H1 (cell line): Measurements from ENCODE around the gene NXF3. TPM values are rescaled to one million over a fixed set of nuclear protein-coding genes. Genes with fewer than 3 reads are reported as not detected.

Source experiments
- CTCF ChIA-PET: fragments of 300-600 bp; sonication (Branson Sonifier 250); formaldehyde crosslinking; loops from one replicate; lab custom pipeline; 2021; ENCODE audit not compliant: partially characterized antibody; lab: Charles Lee
- POLR2A ChIA-PET: fragments of 300-600 bp; sonication (Branson Sonifier 250); formaldehyde crosslinking; loops from one replicate; lab custom pipeline; 2021; ENCODE audit warnings: inconsistent platforms; ENCODE audit not compliant: partially characterized antibody; lab: Charles Lee
- DNase-seq, 2 experiments: peaks; one replicate each; pipeline versions ENCODE4 v3.0.0 to v3.0.0-alpha.2; 2010 to 2022; ENCODE audit warnings: low spot score in 2 of 2, low read depth in 1 of 2, mixed read lengths in 1 of 2
- FAIRE-seq: peaks from 2 replicates; lab custom pipeline; 2011; peaks lifted over from hg19 to GRCh38; lab: Jason Lieb, UNC
- H2AFZ ChIP-seq: 2 replicates; pipeline ENCODE4 v1.8.1; 2012; ENCODE audit warnings: low read length, inconsistent platforms
- H2AK5ac ChIP-seq: 2 replicates; pipeline ENCODE4 v1.6.1; 2013; ENCODE audit warnings: low read depth, low read length
- H2BK120ac ChIP-seq: replicated peaks from 2 replicates; pipeline ENCODE3; 2013; ENCODE audit warnings: low read depth, low read length, inconsistent platforms
- H2BK12ac ChIP-seq: 2 replicates; pipeline ENCODE4 v1.6.1; 2013; ENCODE audit warnings: low read depth, low read length
- H2BK15ac ChIP-seq: 2 replicates; pipeline ENCODE4 v1.6.1; 2013; ENCODE audit warnings: low read length
- H2BK20ac ChIP-seq: 2 replicates; pipeline ENCODE4 v1.6.1; 2013; ENCODE audit warnings: low read length
- H2BK5ac ChIP-seq: 2 replicates; pipeline ENCODE4 v1.6.1; 2013; ENCODE audit warnings: low read depth, low read length
- H3K14ac ChIP-seq: 2 replicates; pipeline ENCODE4 v1.6.1; 2013; ENCODE audit warnings: inconsistent platforms; ENCODE audit not compliant: insufficient read length
- H3K18ac ChIP-seq: 2 replicates; pipeline ENCODE4 v1.6.1; 2013; ENCODE audit warnings: low read length; ENCODE audit errors: extremely low read depth
- H3K23ac ChIP-seq: 2 replicates; pipeline ENCODE4 v1.6.1; 2013; ENCODE audit warnings: inconsistent platforms; ENCODE audit not compliant: insufficient read length
- H3K23me2 ChIP-seq: 2 replicates; pipeline ENCODE4 v1.6.1; 2013; ENCODE audit warnings: low read depth, low read length
- H3K27ac ChIP-seq: 2 replicates; pipeline ENCODE4 v1.6.1; 2011; ENCODE audit warnings: low read depth, low read length, inconsistent platforms
- H3K27me3 ChIP-seq, 4 experiments: replicated peaks in 1 of 4; 1 replicate in 1 of 4; 2 replicates in 3 of 4; pipeline versions ENCODE4 v1.6.1 to v1.8.1; 2011 to 2013; ENCODE audit warnings: low read length in 3 of 4, mild to moderate bottlenecking in 3 of 4, inconsistent platforms in 2 of 4, mixed read lengths in 2 of 4, moderate library complexity in 1 of 4; ENCODE audit not compliant: control insufficient read depth in 3 of 4, insufficient read depth in 3 of 4; ENCODE audit errors: extremely low read depth in 1 of 4
- H3K36me3 ChIP-seq, 4 experiments: 2 replicates each; pipeline versions ENCODE4 v1.6.1 to v1.8.1; 2011 to 2013; ENCODE audit warnings: mild to moderate bottlenecking in 4 of 4, low read length in 3 of 4, moderate library complexity in 2 of 4, control low read depth in 1 of 4, inconsistent platforms in 1 of 4; ENCODE audit not compliant: insufficient read depth in 4 of 4, control insufficient read depth in 2 of 4
- H3K4ac ChIP-seq: replicated peaks from 2 replicates; pipeline ENCODE3; 2013; ENCODE audit warnings: low read length, low read depth, mixed read lengths, inconsistent platforms; ENCODE audit not compliant: insufficient read length
- H3K4me1 ChIP-seq, 4 experiments: replicated peaks in 1 of 4; 1 replicate in 1 of 4; 2 replicates in 3 of 4; pipeline versions ENCODE4 v1.6.1 to v1.8.1; 2011 to 2013; ENCODE audit warnings: low read length in 3 of 4, inconsistent platforms in 2 of 4, mixed read lengths in 1 of 4; ENCODE audit not compliant: insufficient read depth in 4 of 4, control insufficient read depth in 3 of 4
- H3K4me2 ChIP-seq, 2 experiments: 2 replicates each; pipeline versions ENCODE4 v1.6.1 to v1.8.1; 2011 to 2013; ENCODE audit warnings: low read depth in 2 of 2, low read length in 2 of 2, control low read depth in 1 of 2, inconsistent platforms in 1 of 2, mild to moderate bottlenecking in 1 of 2; ENCODE audit not compliant: insufficient read depth in 1 of 2
- H3K4me3 ChIP-seq, 4 experiments: fragments of 200-600, 300-600 bp in 1 of 4; sonication (generic), shearing (Covaris generic), sonication (Bioruptor Twin) in 1 of 4; 2 replicates each; pipeline versions ENCODE4 v1.5.1 to v1.8.1; 2011 to 2016; ENCODE audit warnings: low read length in 4 of 4, low read depth in 3 of 4, control low read depth in 2 of 4, inconsistent platforms in 2 of 4, mild to moderate bottlenecking in 2 of 4, mixed read lengths in 1 of 4, moderate library complexity in 1 of 4; ENCODE audit not compliant: insufficient read depth in 2 of 4; ENCODE audit errors: extremely low read depth in 1 of 4
- H3K56ac ChIP-seq: replicated peaks from 2 replicates; pipeline ENCODE3; 2013; ENCODE audit warnings: low read depth, mild to moderate bottlenecking, mixed read lengths, low read length, inconsistent platforms; ENCODE audit not compliant: insufficient read length
- H3K79me1 ChIP-seq: 2 replicates; pipeline ENCODE4 v1.6.1; 2013; ENCODE audit warnings: low read depth, low read length, control low read depth
- H3K79me2 ChIP-seq, 2 experiments: 2 replicates each; pipeline versions ENCODE4 v1.6.1 to v1.8.1; 2012 to 2013; ENCODE audit warnings: low read length in 2 of 2, mild to moderate bottlenecking in 2 of 2, inconsistent platforms in 1 of 2; ENCODE audit not compliant: insufficient read depth in 2 of 2, control insufficient read depth in 1 of 2
- H3K9ac ChIP-seq, 4 experiments: replicated peaks in 1 of 4; 1 replicate in 1 of 4; 2 replicates in 3 of 4; pipeline versions ENCODE4 v1.6.1 to v1.8.1; 2011 to 2013; ENCODE audit warnings: low read depth in 3 of 4, low read length in 3 of 4, control low read depth in 2 of 4, mild to moderate bottlenecking in 2 of 4, moderate library complexity in 2 of 4, inconsistent platforms in 1 of 4; ENCODE audit errors: extremely low read depth in 1 of 4
- H3K9me3 ChIP-seq, 2 experiments: 2 replicates each; pipeline versions ENCODE4 v1.6.1 to v1.8.1; 2012 to 2013; ENCODE audit warnings: mild to moderate bottlenecking in 2 of 2, moderate library complexity in 2 of 2, control low read depth in 1 of 2, inconsistent platforms in 1 of 2, low read depth in 1 of 2, low read length in 1 of 2, mixed read lengths in 1 of 2; ENCODE audit not compliant: insufficient read depth in 2 of 2
- H4K20me1 ChIP-seq, 2 experiments: replicated peaks in 1 of 2; 2 replicates each; pipeline versions ENCODE3 to v1.8.1; 2011 to 2013; ENCODE audit warnings: inconsistent platforms in 2 of 2, low read length in 2 of 2, mild to moderate bottlenecking in 1 of 2; ENCODE audit not compliant: insufficient read depth in 2 of 2, control insufficient read depth in 1 of 2
- H4K5ac ChIP-seq: 2 replicates; pipeline ENCODE4 v1.6.1; 2013; ENCODE audit warnings: low read length, low read depth, mixed read lengths, inconsistent platforms; ENCODE audit not compliant: insufficient read length
- H4K8ac ChIP-seq: 2 replicates; pipeline ENCODE4 v1.8.0; 2013; ENCODE audit warnings: mild to moderate bottlenecking, moderate library complexity, low read length, inconsistent platforms; ENCODE audit not compliant: insufficient read depth; ENCODE audit errors: extremely low read depth
- H4K91ac ChIP-seq: replicated peaks from 2 replicates; pipeline ENCODE3; 2013; ENCODE audit warnings: low read length, mixed read lengths, inconsistent platforms; ENCODE audit not compliant: insufficient read length
- BRCA1 ChIP-seq: IDR thresholded peaks from 2 replicates; pipeline ENCODE4 v1.6.1; 2012; ENCODE audit warnings: low read depth, low read length, improper control_type of control experiment
- EGR1 ChIP-seq: IDR thresholded peaks from 2 replicates; pipeline ENCODE4 v1.6.1; 2011; ENCODE audit warnings: low read depth, low read length, borderline replicate concordance
- HDAC2 ChIP-seq, 2 experiments: fragments of 300-600 bp in 1 of 2; sonication (generic) in 1 of 2; IDR thresholded peaks; 2 replicates each; pipeline ENCODE4 v1.6.1; 2011 to 2012; ENCODE audit warnings: low read depth in 2 of 2, low read length in 2 of 2, mild to moderate bottlenecking in 2 of 2, moderate library complexity in 2 of 2, borderline replicate concordance in 1 of 2, inconsistent platforms in 1 of 2
- KDM5A ChIP-seq: fragments of 200-600 bp; IDR thresholded peaks from 2 replicates; pipeline ENCODE4 v1.7.1; 2012; ENCODE audit warnings: mild to moderate bottlenecking, low read length, inconsistent platforms, mixed read lengths
- PHF8 ChIP-seq: fragments of 200-600 bp; sonication (generic); conservative IDR thresholded peaks from 2 replicates; pipeline ENCODE4 v1.7.1; 2012; ENCODE audit warnings: low read depth, mild to moderate bottlenecking, inconsistent platforms, low read length, moderate library complexity
- POLR2AphosphoS5 ChIP-seq: IDR thresholded peaks from 2 replicates; pipeline ENCODE4 v1.6.1; 2011; ENCODE audit warnings: low read depth, low read length
- RXRA ChIP-seq: IDR thresholded peaks from 2 replicates; pipeline ENCODE4 v1.6.1; 2011; ENCODE audit warnings: low read depth, mild to moderate bottlenecking, low read length, moderate library complexity; ENCODE audit not compliant: insufficient read depth
- SP2 ChIP-seq: IDR thresholded peaks from 2 replicates; pipeline ENCODE4 v1.6.1; 2012; ENCODE audit warnings: mild to moderate bottlenecking, low read length, inconsistent platforms
- TAF1 ChIP-seq: IDR thresholded peaks from 2 replicates; pipeline ENCODE4 v1.6.1; 2011; ENCODE audit warnings: mild to moderate bottlenecking, low read depth, low read length
- TBP ChIP-seq: IDR thresholded peaks from 2 replicates; pipeline ENCODE4 v1.6.1; 2011; ENCODE audit warnings: low read depth, low read length, improper control_type of control experiment
- TCF12 ChIP-seq: IDR thresholded peaks from 2 replicates; pipeline ENCODE4 v1.6.1; 2011; ENCODE audit warnings: low read depth, mild to moderate bottlenecking, low read length
- ZNF274 ChIP-seq: IDR thresholded peaks from 2 replicates; pipeline ENCODE4 v1.7.0; 2012; ENCODE audit warnings: low read length, borderline replicate concordance; ENCODE audit errors: extremely low read depth
- WGBS, 2 experiments: shearing (Covaris generic) in 1 of 2; methylation state at CpG; one replicate each; pipeline versions ENCODE4 v1.1.6 to v1.1.7; 2013 to 2015; ENCODE audit warnings: low lambda C conversion rate in 2 of 2, mixed read lengths in 2 of 2, inconsistent platforms in 1 of 2, low coverage in 1 of 2, missing lambda C conversion rate in 1 of 2; ENCODE audit not compliant: insufficient replicate concordance in 2 of 2, insufficient coverage in 1 of 2, insufficient read length in 1 of 2; ENCODE audit errors: extremely low coverage in 1 of 2, missing lambda C conversion rate in 1 of 2; 5-methylcytosine and 5-hydroxymethylcytosine counted together
- polyA plus RNA-seq, 7 experiments: library from polyadenylated mRNA; depleted of rRNA in 3 of 7; stranded (reverse) in 5 of 7; unstranded in 2 of 7; fragments of >200 nt in 5 of 7; fragments of 200-250 nt in 2 of 7; gene quantifications; 1 replicate in 5 of 7; 2 replicates in 1 of 7; 4 replicates in 1 of 7; pipeline versions ENCODE4 v1.2.1 to v1.2.3, GENCODE V29; 2011 to 2013; ENCODE audit warnings: missing spikeins in 2 of 7, mixed read lengths in 2 of 7
- total RNA-seq: library from RNA; stranded (reverse); fragmentation: NEBNext Ultra II Directional; extraction: Animal tissue kit (Norgen Biotek cat#: 25700); gene quantifications from 2 replicates; pipeline ENCODE4 v1.2.1, GENCODE V29; 2021

NXF3 gene
- total and polyA plus RNA-seq, 2 of the 8 experiments (the other 6 are each of a cell fraction or from before 2014, with no cell fraction given), result 0.12 TPM; not detected in 1

DNA sequence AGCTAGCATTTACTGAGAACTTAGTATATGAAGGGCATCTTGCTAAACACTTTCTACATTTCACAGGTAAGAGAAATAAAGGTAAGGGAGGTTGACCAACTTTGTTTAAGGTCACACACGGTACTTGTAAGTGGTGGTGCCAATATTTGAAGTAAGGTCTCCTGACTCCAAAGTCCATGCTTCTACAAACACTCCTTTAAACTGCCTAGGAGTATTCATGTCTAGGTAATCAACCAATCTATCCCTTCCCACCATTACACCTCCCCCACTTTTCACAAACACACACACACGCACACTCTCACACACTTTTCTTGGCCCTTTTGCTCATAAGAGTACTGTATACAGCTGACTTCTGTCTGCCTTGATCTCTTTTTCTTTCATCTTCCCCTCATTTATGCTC is 36.0 kb downstream of the NXF3 start:
- Histone ChIP-seq H3K79me1 (no peaks in the 10 kb centered on the region), H2BK15ac (no peak overlapping the region), H3K23me2 (no peaks in the 10 kb centered on the region), H3K27me3 (no peaks in the 10 kb centered on the region), H3K4ac (no peak overlapping the region), H4K8ac (no peak overlapping the region), H3K18ac (no peak overlapping the region), H2AK5ac (no peak overlapping the region), H3K14ac (no peak overlapping the region), H2BK12ac (no peak overlapping the region), H3K56ac (no peak overlapping the region), H3K9ac (no peak overlapping the region), H3K4me2 (no peak overlapping the region), H3K36me3 (no peaks in the 10 kb centered on the region), H3K9me3 (no peaks in the 10 kb centered on the region), H2BK5ac (no peak overlapping the region), H3K27ac (no peak overlapping the region), H2BK20ac (no peak overlapping the region), H3K23ac (no peak overlapping the region), H4K5ac (no peak overlapping the region), H2AFZ (no peak overlapping the region), H4K91ac (no peak overlapping the region), H3K79me2 (no peaks in the 10 kb centered on the region), H3K4me1 (no peaks in the 10 kb centered on the region), H3K4me3 (no peak overlapping the region), H4K20me1 (no peaks in the 10 kb centered on the region), H2BK120ac (no peak overlapping the region)
- POLR2A ChIA-PET, result no interaction called here
- CTCF ChIA-PET, result interaction anchor here (1.6 kb wide), 1 partner anchor 106 kb away, joined by 3 read pairs; no protein-coding TSS in a partner anchor
- FAIRE-seq, result no peak
- no peak for DNase-seq
- WGBS, 2 experiments, result 84% methylated on average over 2 of the region's 2 CpGs; no CpG with 5 or more reads in 1 of the 2 experiments
- TF ChIP-seq PHF8 (no peak), RXRA (no peak), TCF12 (no peak), ZNF274 (no peak), HDAC2 (IDR thresholded peaks at IDR 0.05; ENCODE audit: borderline replicate concordance in 1 of 2, low read depth in 2 of 2, low read length in 2 of 2) (no peak), KDM5A (no peak), EGR1 (no peak), POLR2AphosphoS5 (no peak), TAF1 (no peak), TBP (no peak), BRCA1 (no peak), SP2 (no peak)
